Spleen (tissue), 11 donors: Measurements from ENCODE around the gene NFKBIE. TPM values are rescaled to one million over a fixed set of nuclear protein-coding genes. Genes with fewer than 3 reads are reported as not detected.

ENCODE experiments used
- DNase-seq: peaks from one replicate; pipeline ENCODE4 v3.0.0-alpha.2; 2020
- H3K27ac ChIP-seq, 8 donors: fragments of 200-600 bp; sonication (generic) in 7 of 8; 1 replicate in 4 of 8; 2 replicates in 4 of 8; pipeline versions ENCODE4 v1.5.0 to v1.8.0; 2016 to 2021; ENCODE audit warnings: inconsistent platforms in 4 of 8, mild to moderate bottlenecking in 4 of 8, moderate library complexity in 1 of 8
- H3K27me3 ChIP-seq, 7 donors: fragments of 200-600 bp; sonication (generic) in 6 of 7; replicated peaks in 1 of 7; 1 replicate in 4 of 7; 2 replicates in 3 of 7; pipeline versions ENCODE4 v1.5.0 to v1.8.0; 2016 to 2021; ENCODE audit warnings: inconsistent platforms in 3 of 7, mild to moderate bottlenecking in 1 of 7
- H3K36me3 ChIP-seq, 6 donors: fragments of 200-600 bp; sonication (generic) in 5 of 6; 1 replicate in 4 of 6; 2 replicates in 2 of 6; pipeline versions ENCODE4 v1.5.0 to v1.8.0; 2016 to 2021; ENCODE audit warnings: inconsistent platforms in 2 of 6
- H3K4me1 ChIP-seq, 6 donors: fragments of 200-600 bp; sonication (generic) in 5 of 6; 1 replicate in 3 of 6; 2 replicates in 3 of 6; pipeline versions ENCODE4 v1.5.0 to v1.8.0; 2016 to 2021; ENCODE audit warnings: inconsistent platforms in 3 of 6
- H3K4me3 ChIP-seq, 8 donors: fragments of 200-600 bp; sonication (generic) in 7 of 8; 1 replicate in 4 of 8; 2 replicates in 4 of 8; pipeline versions ENCODE4 v1.5.0 to v1.8.0; 2016 to 2021; ENCODE audit warnings: inconsistent platforms in 4 of 8, mild to moderate bottlenecking in 4 of 8, moderate library complexity in 2 of 8
- H3K9me3 ChIP-seq, 8 donors: fragments of 200-600 bp; sonication (generic) in 7 of 8; 1 replicate in 4 of 8; 2 replicates in 4 of 8; pipeline versions ENCODE4 v1.5.0 to v1.8.0; 2016 to 2021; ENCODE audit warnings: inconsistent platforms in 4 of 8
- CTCF ChIP-seq, 11 experiments: fragments of 200-600 bp in 7 of 11; fragments of 450-650 bp in 4 of 11; sonication (generic) in 4 of 11; IDR thresholded peaks in 8 of 11; conservative IDR thresholded peaks in 3 of 11; 1 replicate in 7 of 11; 2 replicates in 4 of 11; pipeline versions ENCODE4 v1.4.0 to v1.8.0; 2016 to 2021; ENCODE audit warnings: antibody characterized with exemption in 11 of 11, inconsistent platforms in 4 of 11, mild to moderate bottlenecking in 1 of 11
- POLR2A ChIP-seq, 3 donors: fragments of 450-650 bp; IDR thresholded peaks; one replicate each; pipeline ENCODE4 v1.5.1; 2017; ENCODE audit warnings: antibody characterized with exemption in 3 of 3, mild to moderate bottlenecking in 1 of 3
- POLR2AphosphoS5 ChIP-seq, 3 donors: sonication (generic); formaldehyde crosslinking; IDR thresholded peaks; one replicate each; pipeline ENCODE4 v1.5.1; 2017; ENCODE audit warnings: antibody characterized with exemption in 3 of 3
- WGBS, 5 donors: extraction: QIAGEN DNeasy Blood & Tissue Kit in 3 of 5; methylation state at CpG; one replicate each; pipeline versions ENCODE4 v1.1.5 to v1.1.7; 2013 to 2018; 5-methylcytosine and 5-hydroxymethylcytosine counted together
- intact Hi-C: fragments of 100-400 bp; cut with DNase I; formaldehyde crosslinking; loops from one replicate; pipeline ENCODE4 v1.15.0; 2023; ENCODE audit warnings: low total_unique reads
- polyA plus RNA-seq, 3 donors: library from polyadenylated mRNA; stranded (reverse); fragments of 200-250 nt; gene quantifications; one replicate each; pipeline ENCODE4 v1.2.1, GENCODE V29; 2013
- total RNA-seq, 7 donors: library from RNA; depleted of rRNA in 3 of 7; stranded (reverse); fragments of >200 nt in 3 of 7; fragmentation: NEBNext Ultra II Directional in 4 of 7; extraction: Animal tissue kit (Norgen Biotek cat#: 25700) in 4 of 7; gene quantifications; one replicate each; pipeline versions ENCODE4 v1.1.0 to v1.2.1, GENCODE V29; 2016 to 2021
- donor health status: healthy with polysubstance abuse.
- donor health status: DM: no; HTN: no; CAD: no; lungs with moderate emphysema.
- donor health status: DM: no; HTN: no; CAD: no.
- donor health status: Bipolar disorder and iron deficiency.
- donor health status: healthy.
- donor health status: DM: no; HTN: no; CAD: no.
- donor health status: DM: yes; HTN: yes; CAD: no.

The NFKBIE gene
- total and polyA plus RNA-seq, 10 donors: 32.2 to 89.7 (median 49.0) TPM

- Histone ChIP-seq H3K9me3 (no peaks in the 10 kb centered on the region), H3K27ac (no peak overlapping the region), H3K4me1 (peaks cover 0 to 41% (median 25%) of the 10 kb centered on the region in 6 donors), H3K36me3 (no peaks in the 10 kb centered on the region), H3K27me3 (peaks cover 0 to 99% (median 65%) of the 10 kb centered on the region in 7 donors), H3K4me3 (no peak overlapping the region)
- 60 to 87% (median 75%) methylated on average over 1 of the region's 1 CpG for WGBS, 5 donors
- TF ChIP-seq CTCF (IDR thresholded peaks at IDR 0.05 in 8 of 11, conservative IDR thresholded peaks at IDR 0.05 in 3 of 11) (no peak), POLR2A (IDR thresholded peaks at IDR 0.05) (no peak), POLR2AphosphoS5 (IDR thresholded peaks at IDR 0.05) (no peak)
- intact Hi-C loops: no loop called here
- DNase-seq: no peak
These were observed 8.3 kb upstream of the NFKBIE start for GRCh38 chr6:44273617-44274016.

- H3K9me3 ChIP-seq: no peaks in the 10 kb centered on the region
- intact Hi-C loops: no loop called here
- WGBS, 5 donors: 86 to 95% (median 90%) methylated on average over 15 to 23 of the region's 23 CpGs
- no peak overlapping the region for H3K4me3 ChIP-seq
- H3K27ac ChIP-seq: no peak overlapping the region
- DNase-seq: peak; percentile 56
- H3K36me3 ChIP-seq: no peaks in the 10 kb centered on the region
- peaks cover 0 to 42% (median 25%) of the 10 kb centered on the region in 6 donors for H3K4me1 ChIP-seq
- H3K27me3 ChIP-seq: peaks cover 0 to 100% (median 65%) of the 10 kb centered on the region in 7 donors
- TF ChIP-seq POLR2AphosphoS5 (IDR thresholded peaks at IDR 0.05) (no peak), POLR2A (IDR thresholded peaks at IDR 0.05) (no peak), CTCF (IDR thresholded peaks at IDR 0.05 in 8 of 11, conservative IDR thresholded peaks at IDR 0.05 in 3 of 11) (no peak)
These were observed 7.7 kb upstream of the NFKBIE start for GRCh38 chr6:44272999-44273566.

- H3K27me3 ChIP-seq: peaks cover 0 to 95% (median 63%) of the 10 kb centered on the region in 7 donors
- WGBS, 5 donors: 81 to 93% (median 84%) methylated on average over 3 of the region's 3 CpGs
- H3K9me3 ChIP-seq: no peaks in the 10 kb centered on the region
- H3K36me3 ChIP-seq: no peaks in the 10 kb centered on the region
- peak; percentile 17 for DNase-seq
- peaks cover 0 to 47% (median 27%) of the 10 kb centered on the region in 6 donors for H3K4me1 ChIP-seq
- no peak overlapping the region for H3K27ac ChIP-seq
- intact Hi-C loops: no loop called here
- no peak overlapping the region for H3K4me3 ChIP-seq
- TF ChIP-seq POLR2A (IDR thresholded peaks at IDR 0.05): no peak
- TF ChIP-seq CTCF (IDR thresholded peaks at IDR 0.05 in 8 of 11, conservative IDR thresholded peaks at IDR 0.05 in 3 of 11): no peak
- TF ChIP-seq POLR2AphosphoS5 (IDR thresholded peaks at IDR 0.05): no peak
These were observed 7.2 kb upstream of the NFKBIE start for GRCh38 chr6:44272529-44272928.

- Histone ChIP-seq H3K27ac (no peak overlapping the region), H3K4me1 (peaks cover 0 to 53% (median 28%) of the 10 kb centered on the region in 6 donors), H3K9me3 (no peaks in the 10 kb centered on the region), H3K36me3 (no peaks in the 10 kb centered on the region), H3K4me3 (no peak overlapping the region), H3K27me3 (peaks cover 0 to 89% (median 57%) of the 10 kb centered on the region in 7 donors)
- TF ChIP-seq POLR2AphosphoS5 (IDR thresholded peaks at IDR 0.05) (no peak), POLR2A (IDR thresholded peaks at IDR 0.05) (no peak), CTCF (IDR thresholded peaks at IDR 0.05 in 8 of 11, conservative IDR thresholded peaks at IDR 0.05 in 3 of 11) (no peak)
- 63 to 78% (median 68%) methylated on average over 3 of the region's 3 CpGs for WGBS, 5 donors
- intact Hi-C loops: no loop called here
- DNase-seq: peak; percentile 17
These were observed 6.6 kb upstream of the NFKBIE start for GRCh38 chr6:44271914-44272313.
